HG03045 (cell line): ENCODE results near the gene CACNA1C.

Experiments
- ATAC-seq: cut with Tn5 transposase; IDR thresholded peaks from one replicate; pipeline ENCODE4 v1.9.1; 2021; ENCODE audit warnings: mild to moderate bottlenecking, moderate library complexity; ENCODE audit not compliant: unreplicated experiment

CACNA1C gene

DNA sequence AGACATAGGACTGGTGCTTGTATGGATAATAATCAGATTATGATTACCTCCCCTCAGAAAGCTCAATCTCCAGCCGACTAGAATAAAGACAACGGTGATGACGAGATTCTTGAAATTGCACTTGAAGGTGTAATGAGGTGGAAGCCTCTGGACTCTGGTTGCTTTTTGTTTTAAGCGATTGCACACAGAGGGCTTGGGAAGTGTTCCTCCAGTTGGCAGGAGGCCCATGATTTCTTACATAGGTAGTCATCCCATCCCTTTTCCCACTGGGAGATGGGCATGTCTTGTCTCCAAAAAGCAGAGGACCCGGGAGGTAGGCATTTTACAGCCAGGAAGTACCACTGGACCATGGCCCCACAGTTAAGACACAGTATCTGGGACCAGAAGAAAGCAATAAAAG is 576.3 kb downstream of the CACNA1C start:
- no peak for ATAC-seq

DNA sequence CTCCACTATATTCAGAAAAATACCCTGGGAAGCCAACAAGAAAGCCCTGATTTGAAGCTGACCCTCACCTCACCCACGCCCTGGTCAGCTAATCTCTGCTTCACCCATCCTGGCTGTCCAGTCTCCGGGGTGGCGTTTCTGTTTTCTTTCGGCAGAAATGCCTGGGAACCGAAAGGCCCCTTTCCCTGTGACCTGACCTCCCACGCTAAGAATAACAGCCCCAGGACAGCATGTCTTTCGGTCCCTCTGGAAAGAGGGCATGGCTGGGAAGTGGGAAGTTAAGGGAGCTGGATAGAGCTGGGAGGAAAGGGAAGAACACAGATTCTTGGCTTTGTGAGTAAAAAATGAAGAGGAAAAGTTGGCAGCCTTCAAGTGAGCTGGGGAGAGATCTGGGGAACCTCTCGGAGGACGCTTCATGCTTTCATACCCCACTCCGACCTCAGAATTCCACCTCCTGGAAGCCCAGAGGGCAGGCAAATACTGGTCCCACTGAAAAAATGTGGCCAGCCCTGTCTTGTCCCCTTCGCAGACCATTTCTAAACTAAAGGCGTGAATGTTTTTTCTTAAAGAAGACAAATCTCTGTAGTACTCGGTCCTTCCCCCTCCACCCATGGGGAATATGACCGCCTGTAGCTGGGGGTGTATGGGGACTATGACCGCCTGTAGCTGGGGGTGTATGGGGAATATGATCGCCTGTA is 579.0 kb downstream of the CACNA1C start:
- ATAC-seq: no peak

DNA sequence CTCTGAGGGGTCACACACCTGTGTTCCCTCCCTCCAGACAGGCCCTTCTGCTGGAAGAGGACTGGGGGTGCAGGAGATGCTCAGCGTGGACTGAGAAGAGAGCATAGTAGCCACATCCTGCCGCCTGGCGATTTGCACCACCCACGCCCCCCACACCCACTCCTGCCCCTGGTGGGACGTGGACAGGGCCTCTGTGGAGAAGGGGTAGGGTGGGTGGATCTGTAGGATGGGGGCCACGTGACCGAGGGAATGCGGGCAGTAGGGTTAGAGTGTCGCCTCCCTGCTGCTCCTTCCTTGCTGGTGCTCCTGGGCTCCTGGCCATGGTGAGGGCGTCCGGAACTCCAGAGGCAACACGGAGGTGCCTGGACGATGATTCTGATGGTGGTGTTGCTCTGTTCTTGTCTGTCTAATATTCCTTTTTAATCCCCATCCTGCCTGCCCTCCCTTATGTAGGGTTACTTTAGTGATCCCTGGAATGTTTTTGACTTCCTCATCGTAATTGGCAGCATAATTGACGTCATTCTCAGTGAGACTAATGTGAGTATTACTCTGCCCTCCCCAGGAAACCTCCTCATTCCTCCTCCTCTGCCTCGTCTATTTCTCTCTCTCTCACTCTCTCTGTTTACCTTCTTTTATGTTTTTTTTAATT is 580.5 kb downstream of the CACNA1C start:
- ATAC-seq: no peak

DNA sequence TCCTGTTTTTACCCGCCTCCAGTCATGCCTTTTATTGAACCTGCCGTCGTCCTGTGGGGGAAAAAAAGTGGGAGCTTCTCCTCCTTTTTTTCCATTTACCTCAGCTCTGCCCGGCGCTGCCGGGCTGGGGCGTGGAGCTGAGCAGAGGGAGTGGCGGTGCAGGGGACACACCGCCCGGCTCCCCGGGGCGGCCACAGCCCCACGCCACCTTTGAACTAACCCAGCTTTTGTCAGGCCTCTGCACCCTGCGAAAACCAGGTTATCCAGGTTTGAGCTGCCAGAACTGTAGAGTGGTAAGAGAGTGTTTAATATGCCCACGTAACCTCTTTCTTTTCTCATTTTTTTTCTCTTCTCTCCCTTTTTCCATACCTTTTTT is 581.0 kb downstream of the CACNA1C start:
- no peak for ATAC-seq

DNA sequence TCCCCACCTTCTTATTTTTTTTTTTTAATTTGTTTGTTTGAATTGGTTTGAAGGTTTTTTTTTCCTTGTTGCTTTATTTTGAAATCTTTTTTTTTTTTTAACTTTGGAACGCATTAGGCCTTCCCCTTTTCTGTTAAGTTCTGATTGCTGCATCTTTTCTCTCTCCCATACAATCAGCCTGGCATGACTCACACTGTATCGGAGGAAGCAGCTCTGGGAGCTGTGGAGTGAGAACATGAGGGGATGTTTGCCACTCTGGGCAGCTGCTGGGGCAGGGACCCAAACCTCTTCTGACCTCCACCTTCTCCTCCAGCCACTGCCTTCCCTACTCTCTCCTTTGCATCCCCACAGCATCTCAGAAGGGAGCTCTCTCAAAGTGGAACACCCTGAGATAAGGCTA is 581.7 kb downstream of the CACNA1C start:
- ATAC-seq: no peak

DNA sequence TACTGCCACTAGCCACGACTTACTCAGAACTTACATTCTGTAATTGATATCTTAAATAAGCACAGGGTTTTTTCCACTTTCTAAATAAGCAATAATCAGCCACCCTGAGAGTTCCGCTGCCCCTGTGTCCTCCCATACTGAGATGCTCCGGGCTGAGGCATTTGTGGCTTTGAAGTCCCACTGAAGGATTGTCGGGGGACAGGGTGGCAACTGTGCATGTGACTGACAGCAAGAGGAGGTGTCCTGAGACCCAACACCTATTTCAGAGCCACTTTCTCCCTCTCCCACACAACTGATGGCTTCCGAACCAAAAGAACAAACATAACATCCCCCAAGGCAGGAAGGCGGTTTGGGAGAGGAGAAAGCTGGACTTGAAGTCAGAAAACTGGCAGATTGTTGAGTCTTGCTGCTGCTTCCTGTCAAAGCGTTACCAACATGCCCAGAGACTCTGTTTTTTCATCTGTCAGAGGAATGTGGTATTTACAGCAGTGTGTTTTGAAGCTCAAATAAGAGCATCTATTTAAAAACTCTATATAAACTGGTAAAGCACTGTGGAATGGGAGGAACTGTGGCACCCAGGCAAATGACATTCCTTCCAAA is 584.1 kb downstream of the CACNA1C start:
- ATAC-seq: no peak

DNA sequence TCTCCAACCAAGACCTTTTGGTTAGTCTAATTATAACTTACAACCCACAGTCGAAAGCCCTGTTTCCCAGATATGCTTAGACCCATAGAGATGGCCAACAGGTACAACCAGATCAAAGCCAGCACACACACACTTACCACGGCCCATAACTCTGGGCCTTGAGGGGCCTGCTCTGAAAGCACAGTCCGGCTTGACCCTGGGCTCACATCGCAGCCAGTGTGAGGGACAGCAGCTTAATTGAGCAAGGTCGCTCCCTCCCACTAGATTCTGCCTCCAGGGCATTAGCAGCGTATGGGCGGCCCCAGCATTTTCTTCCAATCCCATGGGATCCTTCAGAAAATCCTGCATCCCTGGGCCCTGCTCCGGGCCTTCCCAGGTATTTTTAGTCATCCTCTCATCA is 584.6 kb downstream of the CACNA1C start:
- no peak for ATAC-seq

DNA sequence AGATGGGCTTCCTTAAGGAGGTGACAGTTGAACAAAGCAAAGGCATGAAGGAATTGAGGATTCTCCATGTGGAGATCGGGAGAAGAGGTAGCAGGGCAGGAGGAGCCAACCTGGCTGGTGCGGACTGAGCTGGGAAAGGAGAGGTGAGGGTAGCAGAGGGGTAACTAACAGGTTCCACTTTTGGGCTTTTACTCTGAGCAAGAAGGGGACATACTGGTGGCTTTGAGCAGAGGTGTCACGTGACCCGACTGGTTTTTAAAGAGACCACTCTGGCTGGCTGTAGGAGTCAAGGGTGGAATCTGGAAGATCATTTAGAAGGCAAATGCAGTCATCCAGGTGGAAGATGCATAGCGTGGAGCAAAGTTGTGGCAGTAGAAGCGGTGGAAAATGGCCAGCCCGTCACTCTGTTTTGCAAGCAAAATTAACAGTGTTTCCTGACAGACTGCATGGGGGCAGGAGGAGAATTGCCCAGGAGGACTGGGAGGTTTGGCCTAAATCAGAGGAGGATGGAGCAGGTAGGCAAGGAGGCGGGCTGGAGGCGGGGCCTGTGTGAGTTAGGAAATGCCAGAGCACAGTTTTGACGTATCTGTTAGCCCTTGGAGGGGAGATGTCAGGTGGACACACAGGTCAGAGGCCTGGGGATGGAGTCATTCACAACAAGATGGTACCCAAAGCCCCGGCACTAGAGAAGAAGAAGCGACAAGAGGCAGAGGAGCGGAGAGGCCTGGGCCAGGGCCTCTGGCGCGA is 585.7 kb downstream of the CACNA1C start:
- ATAC-seq: no peak

DNA sequence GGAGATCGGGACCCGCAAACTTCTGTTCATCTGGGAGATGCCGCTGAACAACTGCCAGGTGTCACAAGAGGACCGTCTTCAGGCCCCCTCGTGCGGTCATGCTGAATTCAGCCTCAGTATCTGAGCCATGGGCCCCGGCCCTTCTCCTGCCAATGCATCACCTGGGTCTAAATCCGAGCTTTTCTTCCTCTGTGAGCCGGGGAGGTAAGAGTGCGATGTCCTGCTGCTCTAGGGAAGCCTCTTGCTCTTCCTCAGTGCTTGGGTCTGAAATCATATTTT is 586.2 kb downstream of the CACNA1C start:
- ATAC-seq: no peak

DNA sequence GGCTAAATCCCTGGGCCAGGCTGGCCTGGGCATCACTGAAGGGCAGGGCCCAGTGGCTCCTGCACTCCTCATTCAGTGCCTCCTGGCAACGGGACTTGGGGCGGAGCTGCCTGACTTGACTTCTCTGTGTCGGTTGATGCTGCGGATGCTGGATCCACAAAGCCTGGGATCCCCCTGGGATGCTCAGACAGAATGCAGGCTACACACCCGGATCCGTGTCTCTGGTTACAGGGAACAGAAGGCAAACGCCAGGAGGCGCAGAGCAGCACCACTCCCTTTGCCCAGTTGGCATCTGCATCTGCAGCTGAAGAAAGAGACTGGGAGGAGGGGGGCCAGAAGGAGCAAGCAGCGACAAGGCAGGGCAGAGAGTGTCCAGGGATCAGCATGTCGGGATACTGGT is 587.5 kb downstream of the CACNA1C start:
- no peak for ATAC-seq

DNA sequence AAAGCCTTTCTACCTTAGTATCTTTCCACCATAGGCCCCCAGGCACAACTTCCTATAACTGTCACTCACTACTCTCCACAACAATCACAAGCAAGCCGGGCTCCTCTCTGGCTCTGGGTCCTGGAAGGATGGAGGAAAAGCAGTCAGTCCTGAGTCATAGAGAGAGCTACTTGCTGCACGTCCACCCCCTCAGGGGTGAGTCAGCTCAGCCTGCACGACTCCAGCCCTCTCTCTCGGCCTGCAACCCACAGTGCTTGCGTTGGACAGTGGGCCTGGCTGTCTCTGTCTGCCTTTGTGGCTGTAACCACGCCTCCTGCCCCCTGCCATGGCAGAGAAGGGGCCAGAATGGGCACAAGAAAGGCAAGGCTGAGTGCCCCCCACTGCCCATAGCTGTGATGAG is 587.9 kb downstream of the CACNA1C start:
- ATAC-seq: no peak

DNA sequence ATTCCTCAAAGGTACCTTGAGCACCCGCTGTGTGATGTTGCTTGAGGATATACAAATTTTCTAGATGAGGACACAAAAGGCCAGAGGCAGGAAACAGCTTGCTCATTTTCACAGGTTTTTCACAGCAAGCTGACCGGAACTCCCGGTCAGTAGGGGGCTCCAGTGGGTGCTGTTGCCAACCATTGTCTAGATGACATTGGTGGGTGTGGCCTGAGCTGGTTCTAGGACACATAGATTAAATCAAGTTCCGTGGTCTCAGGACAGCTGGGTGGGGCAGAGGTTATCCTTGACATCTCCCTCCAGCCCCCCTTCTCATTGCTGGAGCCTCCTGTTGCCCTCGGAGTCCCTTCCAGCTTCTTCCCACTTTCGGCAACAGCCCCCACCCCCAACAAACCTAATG is 588.4 kb downstream of the CACNA1C start:
- no peak for ATAC-seq

DNA sequence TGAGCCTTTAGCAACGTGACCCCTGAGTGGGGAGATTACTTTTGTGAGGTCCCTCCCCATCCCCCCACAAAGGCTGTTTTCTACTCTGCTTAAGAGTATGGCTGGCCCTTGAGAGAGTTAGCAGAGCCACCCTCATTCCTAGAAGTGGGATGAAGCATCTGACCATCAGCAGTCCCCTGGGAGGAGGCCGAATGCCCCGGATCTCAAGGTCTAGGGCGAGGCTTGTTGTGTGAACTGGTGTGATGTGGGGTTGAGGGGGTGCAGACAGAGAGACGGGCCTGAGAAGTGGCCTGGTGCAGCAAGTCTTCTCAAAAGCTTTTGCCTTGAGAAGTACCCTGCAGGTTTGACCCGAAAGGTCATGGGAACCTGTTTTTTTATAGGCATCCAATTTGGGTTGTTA is 589.0 kb downstream of the CACNA1C start:
- ATAC-seq: no peak

DNA sequence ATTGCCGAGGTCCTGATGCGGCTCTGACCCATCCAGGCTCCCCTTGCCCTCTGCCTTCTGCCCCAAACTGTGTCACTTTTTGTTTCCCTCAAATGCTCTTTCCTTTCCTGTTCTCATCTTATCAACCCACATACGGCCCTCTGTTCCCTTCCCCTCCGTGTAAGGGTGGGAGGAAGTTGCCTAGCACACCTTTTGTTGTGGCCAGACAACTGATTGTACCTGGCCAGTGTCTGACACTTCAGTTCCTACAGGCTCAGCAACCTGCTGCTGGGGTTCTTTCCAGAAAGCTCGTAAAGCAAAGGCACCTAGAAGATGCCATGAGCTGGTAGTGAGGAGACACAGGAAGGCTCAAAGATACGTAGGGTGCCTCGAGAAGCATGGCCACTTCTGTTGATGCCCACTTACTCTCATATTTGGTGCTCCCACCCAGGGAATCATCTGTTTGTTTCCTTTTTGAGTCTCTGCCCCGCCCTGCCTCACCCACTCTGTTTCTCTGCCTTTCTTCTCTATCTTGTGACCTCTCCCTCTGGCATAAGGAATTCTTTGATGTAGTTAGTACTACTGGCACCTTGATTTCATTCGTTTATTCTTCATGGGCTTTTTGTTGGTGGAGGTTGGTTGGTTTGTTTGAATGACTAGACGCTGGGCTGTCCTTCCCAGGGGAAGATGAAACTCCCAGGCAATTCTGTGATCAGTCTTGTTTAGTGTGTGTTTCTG is 589.5 kb downstream of the CACNA1C start:
- ATAC-seq: no peak

DNA sequence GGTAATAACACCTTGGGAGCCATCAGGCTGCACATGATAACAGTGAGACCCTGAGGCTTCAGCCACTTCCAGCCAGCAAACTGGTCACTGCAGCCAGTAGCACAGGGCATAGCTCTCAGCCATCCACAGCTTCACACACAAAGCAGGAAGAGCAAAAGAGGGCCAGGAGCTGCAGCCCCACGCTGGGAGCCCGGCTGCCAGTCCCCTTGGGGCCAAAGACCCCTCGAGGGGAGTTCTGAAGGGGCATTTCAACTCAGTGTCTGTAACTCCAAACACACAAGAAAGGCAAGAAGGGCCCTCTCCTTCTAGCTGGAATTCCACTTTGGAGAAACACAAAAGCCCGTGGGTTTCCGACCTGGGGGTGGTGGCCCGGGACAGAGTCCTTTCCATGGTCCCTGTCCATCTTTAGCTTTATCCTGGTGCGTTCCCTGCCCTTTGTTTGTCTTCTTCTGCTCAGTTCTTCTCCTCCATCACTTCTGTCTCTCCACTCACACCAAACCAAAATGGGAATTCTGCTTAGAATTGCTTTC is 590.2 kb downstream of the CACNA1C start:
- no peak for ATAC-seq

DNA sequence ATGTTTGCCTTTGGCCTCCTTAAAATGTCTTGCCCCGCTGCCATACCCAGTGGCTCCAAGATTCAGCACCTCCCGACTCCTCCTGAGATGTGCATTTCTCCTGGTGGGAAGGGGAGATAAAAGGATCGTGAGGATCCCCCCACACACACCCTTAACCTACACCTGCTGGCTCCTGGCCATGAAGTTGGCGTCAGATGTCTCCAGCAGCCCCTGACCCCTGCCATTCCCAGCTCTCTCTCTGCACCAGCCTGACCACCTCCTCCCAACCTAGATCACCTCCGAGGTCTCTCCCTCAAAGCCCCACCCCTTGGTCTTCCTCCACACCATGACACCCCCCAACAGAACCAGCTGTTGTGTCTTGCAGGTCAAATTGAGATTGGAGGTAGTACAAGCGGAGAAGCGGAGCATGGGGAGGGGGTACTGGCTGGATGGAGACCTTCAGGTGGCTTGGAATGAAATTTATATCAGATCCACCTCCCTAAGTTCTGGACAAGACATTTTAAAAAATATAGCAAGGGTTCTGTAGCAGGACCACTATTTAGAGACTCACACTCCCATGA is 590.9 kb downstream of the CACNA1C start:
- no peak for ATAC-seq

DNA sequence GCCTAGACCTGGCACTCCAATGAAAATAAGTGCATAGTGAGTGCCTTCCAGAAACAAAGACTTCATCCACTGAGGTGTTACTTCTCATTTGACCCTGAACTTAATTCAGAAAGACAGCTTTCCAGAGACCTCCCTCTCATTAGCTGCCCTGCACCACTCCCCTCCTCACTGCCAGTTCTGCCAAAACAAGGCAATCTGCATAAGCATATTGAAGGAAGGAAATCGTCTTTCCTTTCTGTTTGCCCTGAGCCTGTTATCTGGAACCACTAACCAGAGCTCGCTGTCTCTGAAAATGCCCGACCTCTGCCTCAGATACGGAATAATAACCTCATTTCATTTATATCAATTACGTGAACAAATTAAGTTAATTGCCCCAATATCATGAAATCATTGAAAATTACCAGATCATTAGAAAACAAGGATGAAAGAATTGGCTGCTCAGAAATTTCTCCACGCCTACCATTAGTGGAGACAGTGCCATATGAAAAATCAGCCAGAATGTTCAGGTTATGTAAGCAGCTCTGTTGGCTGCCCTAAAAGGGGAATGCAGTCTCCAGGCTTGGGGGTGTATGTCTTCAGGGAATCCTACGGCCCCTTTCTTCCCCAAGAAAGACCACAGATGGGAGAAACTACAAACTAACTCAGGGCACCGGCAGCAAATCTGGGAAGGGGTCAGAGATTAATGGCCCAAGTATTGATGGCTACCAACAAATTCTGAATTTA is 592.1 kb downstream of the CACNA1C start:
- no peak for ATAC-seq

DNA sequence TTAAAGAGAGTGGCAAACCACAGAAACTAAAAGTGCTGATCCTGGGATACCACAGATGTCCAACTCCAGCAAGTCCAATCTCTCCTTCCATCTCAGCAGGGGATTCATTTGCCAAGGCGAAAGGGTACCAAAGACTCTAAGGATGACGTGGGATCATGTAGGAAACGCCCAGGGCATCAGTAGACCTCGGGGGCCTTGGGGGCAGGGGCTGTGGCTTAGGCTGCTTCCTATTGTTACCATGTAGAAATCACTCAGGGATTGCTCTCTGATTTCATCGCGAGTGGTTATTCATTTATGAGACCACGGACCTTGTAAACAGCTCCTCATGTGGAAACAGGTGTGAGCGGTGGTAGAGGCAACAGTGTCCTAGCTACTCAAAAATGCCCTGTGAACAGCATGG is 592.7 kb downstream of the CACNA1C start:
- no peak for ATAC-seq

DNA sequence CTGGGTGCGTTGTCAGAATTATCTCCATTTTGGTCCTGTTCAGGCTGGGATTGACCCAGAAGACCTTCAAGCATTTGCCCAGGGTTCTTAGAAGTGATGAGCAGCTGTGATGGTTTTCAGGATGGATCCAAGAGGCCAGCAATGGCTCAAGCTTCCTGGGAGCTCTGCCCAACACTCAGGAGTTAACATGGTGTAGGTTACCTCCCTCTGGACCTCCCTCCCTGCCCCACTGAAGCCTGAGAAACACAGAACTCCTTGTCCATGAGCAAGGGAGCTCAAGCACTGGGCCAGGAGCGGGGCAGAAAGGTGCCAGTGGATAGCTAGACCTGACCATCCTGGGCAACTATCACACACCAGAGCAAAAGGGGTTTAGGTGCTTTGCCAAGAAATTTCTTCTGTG is 593.6 kb downstream of the CACNA1C start:
- ATAC-seq: no peak

DNA sequence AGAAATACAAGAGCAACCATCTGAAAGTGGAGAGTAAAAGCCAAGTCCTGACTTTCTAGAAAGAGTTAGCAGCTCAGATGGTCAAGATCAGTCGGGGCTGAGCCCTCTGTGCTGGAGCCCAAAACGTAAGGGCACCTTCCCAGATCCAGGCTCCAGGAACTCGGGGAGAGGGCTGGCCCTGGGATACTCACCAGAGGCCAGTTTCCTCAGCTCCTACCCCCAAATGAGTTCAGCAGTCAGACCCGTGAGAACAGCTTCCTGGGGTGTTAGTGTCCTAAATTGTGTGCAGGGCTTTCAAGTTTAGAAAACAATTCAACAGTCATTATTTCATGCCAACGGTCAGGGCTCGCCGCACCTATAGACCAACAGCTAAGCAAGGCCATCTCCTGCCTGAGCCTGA is 594.4 kb downstream of the CACNA1C start:
- ATAC-seq: no peak
